BJ (cell line): ENCODE measurements around the gene ZAP70. TPM values are rescaled to one million over a fixed set of nuclear protein-coding genes. Genes with fewer than 3 reads are reported as not detected.
"Not testable (repeated sequence)": the region's sequence is repeated elsewhere in the genome, so short reads cannot be mapped to it uniquely, and the experiment has no call there.

ENCODE experiments used
- CTCF ChIA-PET: fragments of 350-600 bp; formaldehyde crosslinking; extraction: SDS; loops from one replicate; lab custom pipeline; 2021; ENCODE audit warnings: antibody characterized with exemption, inconsistent platforms; lab: Yijun Ruan, JAX
- POLR2A ChIA-PET: fragments of 300-600 bp; sonication (Branson Sonifier 250); formaldehyde crosslinking; extraction: SDS; loops from one replicate; lab custom pipeline; 2021; ENCODE audit warnings: antibody characterized with exemption; lab: Charles Lee
- DNase-seq: peaks from one replicate; pipeline ENCODE4 v3.0.0-alpha.2; 2011; ENCODE audit warnings: low read depth
- H3K27me3 ChIP-seq: 2 replicates; pipeline ENCODE4 v1.6.0; 2011; ENCODE audit warnings: low read length; ENCODE audit not compliant: control insufficient read depth, insufficient read depth
- H3K36me3 ChIP-seq: 2 replicates; pipeline ENCODE4 v1.5.1; 2011; ENCODE audit warnings: low read length; ENCODE audit not compliant: control insufficient read depth, insufficient read depth
- H3K4me3 ChIP-seq: 2 replicates; pipeline ENCODE4 v1.5.1; 2011; ENCODE audit warnings: low read depth, mild to moderate bottlenecking, control low read depth, low read length
- CTCF ChIP-seq: IDR thresholded peaks from 2 replicates; pipeline ENCODE4 v1.5.1; 2011; ENCODE audit warnings: low read depth, mild to moderate bottlenecking, control low read depth, inconsistent platforms, low read length, moderate library complexity; ENCODE audit not compliant: insufficient read depth
- polyA plus RNA-seq: library from polyadenylated mRNA; depleted of rRNA; stranded (reverse); fragments of >200 nt; gene quantifications from 2 replicates; pipeline ENCODE4 v1.2.3, GENCODE V29; 2011

The ZAP70 gene
- polyA plus RNA-seq, 1 experiment: 0.16 TPM

GRCh38 chr2:97675430-97676113, 37.8 kb upstream of the ZAP70 start:
- Histone ChIP-seq H3K36me3 (no peaks in the 10 kb centered on the region), H3K27me3 (no peaks in the 10 kb centered on the region), H3K4me3 (no peak overlapping the region)
- ChIA-PET POLR2A (no interaction called here), CTCF (interaction anchor here (1.0 to 2.4 kb wide), 4 partner anchors 11 to 85 kb away, joined by 3 to 8 read pairs (median 5); partner anchors contain the start of gene ACTR1B)
- no peak for TF ChIP-seq CTCF
- DNase-seq: no peak

DNA sequence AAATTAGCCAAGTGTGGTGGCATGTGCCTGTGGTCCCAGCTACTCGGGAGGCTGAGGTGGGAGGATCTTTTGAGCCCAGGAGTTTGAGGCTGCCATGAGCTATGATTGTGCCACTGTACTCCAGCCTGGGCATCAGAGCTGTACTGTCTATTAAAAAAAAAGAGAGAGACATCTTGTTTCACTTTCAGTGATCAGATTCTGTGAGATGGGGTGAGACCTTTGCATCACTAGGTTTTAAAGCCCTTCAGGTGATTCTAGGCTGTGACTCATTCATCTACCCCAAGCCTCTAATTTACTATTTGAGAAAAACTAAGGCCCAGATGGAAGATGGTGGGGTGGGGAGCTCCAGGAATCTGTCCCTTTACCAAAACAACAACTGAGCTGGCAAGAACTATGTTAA, 36.8 kb upstream of the ZAP70 start:
- DNase-seq: no peak
- CTCF ChIA-PET: interaction anchor here (0.6 to 2.4 kb wide), 6 partner anchors 12 to 1067 kb away, joined by 3 to 8 read pairs (median 3); partner anchors contain the start of gene ACTR1B
- TF ChIP-seq CTCF: no peak
- POLR2A ChIA-PET: no interaction called here
- Histone ChIP-seq H3K27me3 (no peaks in the 10 kb centered on the region), H3K4me3 (no peak overlapping the region), H3K36me3 (no peaks in the 10 kb centered on the region)

DNA sequence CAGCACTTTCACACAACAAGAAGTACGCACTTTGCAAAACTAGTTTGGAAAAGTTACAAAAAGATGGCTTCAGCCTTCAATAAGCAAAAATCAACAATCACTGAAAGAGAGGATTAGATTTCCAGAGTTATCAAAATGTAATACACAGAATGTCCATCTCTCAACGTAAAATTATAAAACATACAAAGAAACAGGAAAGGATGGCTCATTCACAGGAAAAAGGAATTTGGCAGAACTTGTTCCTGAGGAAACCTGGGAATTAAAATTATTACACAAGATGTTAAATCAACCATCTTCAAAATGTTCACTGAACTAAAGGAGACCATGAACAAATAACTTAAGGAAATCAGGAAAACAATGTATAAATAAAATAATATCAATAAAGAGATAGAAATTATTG, 35.9 kb upstream of the ZAP70 start:
- ChIA-PET CTCF (interaction anchor here (0.6 kb wide), 1 partner anchor 87 kb away, joined by 3 read pairs; no protein-coding TSS in a partner anchor), POLR2A (no interaction called here)
- Histone ChIP-seq H3K36me3 (no peaks in the 10 kb centered on the region), H3K4me3 (no peak overlapping the region), H3K27me3 (no peaks in the 10 kb centered on the region)
- TF ChIP-seq CTCF: no peak
- DNase-seq: no peak

DNA sequence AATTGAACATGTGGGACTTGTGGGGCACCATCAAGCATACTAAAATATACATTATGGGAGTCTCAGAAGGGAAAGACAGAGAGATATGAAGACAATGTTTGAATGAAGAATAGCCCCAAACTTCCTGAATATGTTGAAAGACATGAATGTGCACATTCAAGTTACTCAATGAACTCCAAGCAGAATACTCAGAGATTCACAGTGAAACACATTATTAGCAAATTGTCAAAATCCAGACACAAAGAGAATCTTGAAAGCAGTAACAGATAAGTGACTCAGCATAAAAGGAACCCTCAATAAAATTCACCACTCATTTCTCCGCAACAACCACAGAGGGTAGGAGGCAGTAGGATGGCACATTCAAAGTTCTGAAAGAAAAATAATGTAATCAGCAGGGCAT, 35.1 kb upstream of the ZAP70 start:
- Histone ChIP-seq H3K27me3 (no peaks in the 10 kb centered on the region), H3K4me3 (no peak overlapping the region), H3K36me3 (no peaks in the 10 kb centered on the region)
- CTCF ChIA-PET: no interaction called here
- POLR2A ChIA-PET: no interaction called here
- no peak for TF ChIP-seq CTCF
- DNase-seq: no peak

DNA sequence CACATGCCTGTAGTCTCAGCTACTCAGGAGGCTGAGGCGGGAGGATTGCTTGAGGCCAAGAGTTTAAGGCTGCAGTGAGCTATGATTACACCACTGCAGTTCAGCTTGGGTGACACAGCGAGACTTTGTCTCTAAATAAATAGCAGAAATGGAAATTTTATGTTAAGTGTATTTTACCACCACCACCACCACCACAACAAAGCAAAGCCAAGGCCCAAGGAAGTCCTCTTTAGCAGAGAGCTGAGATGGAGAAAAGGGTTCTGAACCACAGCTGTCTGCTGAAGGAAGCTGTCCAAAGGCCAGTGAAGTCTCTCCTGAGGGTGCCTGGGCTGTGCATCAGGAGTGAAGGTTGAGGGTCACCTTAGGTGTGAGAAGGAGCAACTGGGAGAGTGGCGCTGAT, 26.1 kb upstream of the ZAP70 start:
- H3K4me3 ChIP-seq, CTCF ChIA-PET, H3K36me3 ChIP-seq, POLR2A ChIA-PET, H3K27me3 ChIP-seq, DNase-seq: not testable (repeated sequence)
